Tibial artery (tissue), 4 donors: ENCODE data around the gene HIC2.
A peak's percentile ranks its signal among the peaks of the same experiment; 100 is the strongest.

Source experiments
- DNase-seq, 2 donors: peaks; one replicate each; pipeline ENCODE4 v3.0.0-alpha.2; 2019
- H3K27ac ChIP-seq, 2 donors: fragments of 200-600 bp; sonication (generic) in 1 of 2; 1 replicate in 1 of 2; 2 replicates in 1 of 2; pipeline ENCODE4 v1.5.1; 2018 to 2019; ENCODE audit warnings: mild to moderate bottlenecking in 1 of 2
- H3K27me3 ChIP-seq, 2 donors: fragments of 200-600 bp; sonication (generic) in 1 of 2; one replicate each; pipeline versions ENCODE4 v1.5.1 to v1.6.0; 2016 to 2019
- H3K36me3 ChIP-seq, 3 donors: fragments of 200-600 bp; sonication (generic) in 2 of 3; one replicate each; pipeline ENCODE4 v1.5.1; 2016 to 2019; ENCODE audit warnings: mild to moderate bottlenecking in 2 of 3
- H3K4me1 ChIP-seq, 4 donors: fragments of 200-600 bp; sonication (generic) in 2 of 4; 1 replicate in 3 of 4; 2 replicates in 1 of 4; pipeline ENCODE4 v1.5.1; 2016 to 2019
- H3K4me3 ChIP-seq, 2 donors: fragments of 200-600 bp; sonication (generic) in 1 of 2; 1 replicate in 1 of 2; 2 replicates in 1 of 2; pipeline ENCODE4 v1.5.1; 2018 to 2019; ENCODE audit warnings: mild to moderate bottlenecking in 2 of 2
- H3K9me3 ChIP-seq, 3 donors: fragments of 200-600 bp; sonication (generic) in 1 of 3; one replicate each; pipeline ENCODE4 v1.5.1; 2016 to 2019
- CTCF ChIP-seq, 2 experiments: fragments of 200-600 bp in 1 of 2; fragments of 450-650 bp in 1 of 2; IDR thresholded peaks; one replicate each; pipeline ENCODE4 v1.5.1; 2017 to 2019; ENCODE audit warnings: antibody characterized with exemption in 2 of 2, mild to moderate bottlenecking in 1 of 2, moderate library complexity in 1 of 2
- intact Hi-C: fragments of 100-400 bp; cut with DNase I; formaldehyde crosslinking; loops from one replicate; pipeline ENCODE4 v1.15.0; 2023; ENCODE audit warnings: low total_unique reads

The HIC2 gene

GRCh38 chr22:21446827-21447690, 29.9 kb downstream of the HIC2 start:
- H3K4me3 ChIP-seq = no peak overlapping the region
- H3K36me3 ChIP-seq = peaks cover 0 to 61% (median 26%) of the 10 kb centered on the region in 3 donors
- no peaks in the 10 kb centered on the region for H3K27me3 ChIP-seq
- H3K4me1 ChIP-seq = no peaks in the 10 kb centered on the region
- no peaks in the 10 kb centered on the region for H3K9me3 ChIP-seq
- H3K27ac ChIP-seq = no peak overlapping the region
- DNase-seq = peak in 1 of 2 donors; percentile 32
- TF ChIP-seq CTCF (IDR thresholded peaks at IDR 0.05) = no peak
- intact Hi-C loops = no loop called here

DNA sequence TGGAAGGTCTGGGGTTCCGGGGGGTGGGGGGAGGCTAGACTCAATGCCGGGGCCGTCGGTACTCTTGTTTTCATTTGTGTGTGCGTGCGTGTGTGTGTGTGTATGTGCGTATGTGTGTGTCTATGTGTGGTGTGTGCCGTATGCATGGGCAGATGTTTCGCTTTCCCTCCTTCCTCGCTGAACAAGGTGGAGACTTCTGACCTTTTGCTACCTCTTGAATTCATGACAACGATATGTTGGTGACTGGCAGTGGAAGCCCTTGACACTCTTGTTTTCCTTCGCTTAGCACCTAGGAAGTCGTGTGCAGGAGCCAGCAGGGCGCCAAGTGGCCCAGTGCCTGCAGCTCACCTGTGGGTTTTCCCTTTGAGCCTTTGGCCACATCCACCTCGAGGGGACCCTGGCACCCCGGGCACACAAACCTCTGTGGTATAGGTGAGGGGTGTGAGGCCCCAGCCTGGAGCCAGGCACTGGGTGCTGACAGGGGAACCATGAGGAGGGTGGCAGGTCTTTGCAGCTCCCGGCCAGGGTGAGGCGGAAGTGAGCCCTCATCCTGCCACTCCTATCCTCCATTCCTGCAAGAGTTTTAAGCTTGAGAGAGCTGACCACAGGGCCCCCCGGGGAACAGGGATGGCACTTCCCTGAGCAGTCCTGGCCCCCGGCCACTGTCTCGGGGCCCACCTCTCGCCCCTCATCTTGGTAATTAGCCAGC, 30.7 kb downstream of the HIC2 start:
- H3K9me3 ChIP-seq = no peaks in the 10 kb centered on the region
- H3K36me3 ChIP-seq = peaks cover 0 to 60% (median 26%) of the 10 kb centered on the region in 3 donors
- no peaks in the 10 kb centered on the region for H3K27me3 ChIP-seq
- peak in 1 of 2 donors; percentile 61 for DNase-seq
- intact Hi-C loops = no loop called here
- H3K4me3 ChIP-seq = no peak overlapping the region
- H3K27ac ChIP-seq = no peak overlapping the region
- H3K4me1 ChIP-seq = no peaks in the 10 kb centered on the region
- no peak for TF ChIP-seq CTCF (IDR thresholded peaks at IDR 0.05)

DNA sequence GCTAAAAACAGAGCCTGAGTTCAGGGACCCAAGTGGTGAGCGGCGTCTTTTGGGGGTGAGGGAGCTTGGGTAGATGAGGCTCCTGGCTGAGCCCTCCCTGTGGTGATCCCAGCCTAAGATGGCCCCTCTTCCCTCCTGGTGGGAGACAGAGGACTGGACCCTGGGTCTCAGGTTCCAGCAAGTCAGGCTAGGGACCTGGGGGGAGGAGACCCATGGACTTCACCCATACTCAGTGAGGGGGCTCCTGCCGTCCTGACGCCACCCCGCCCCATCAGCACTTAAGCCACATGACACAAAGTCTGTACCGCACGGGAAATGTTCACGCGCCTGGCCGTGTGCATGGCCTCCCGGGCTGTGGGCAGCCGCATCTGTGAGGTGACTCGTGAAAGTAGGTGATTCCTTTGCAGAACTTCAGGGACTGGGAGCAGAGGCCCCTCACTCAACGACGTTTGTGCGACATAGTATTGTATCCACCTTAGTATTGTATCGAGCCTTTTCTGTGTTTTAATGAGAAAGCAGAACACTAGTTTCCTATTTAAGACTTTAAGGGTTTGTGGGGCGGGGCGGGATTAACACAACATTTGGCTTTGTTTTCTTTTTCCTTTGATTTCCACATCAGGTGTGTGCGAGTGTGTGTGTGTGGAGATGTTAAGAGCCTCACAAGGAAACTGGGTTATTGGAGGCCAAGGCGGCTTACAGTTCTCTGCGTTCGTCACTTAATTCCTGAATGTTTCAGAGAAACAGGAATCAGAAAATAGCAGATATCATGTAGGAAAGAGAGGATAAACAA, 31.7 kb downstream of the HIC2 start:
- Histone ChIP-seq H3K9me3 (no peaks in the 10 kb centered on the region), H3K27ac (no peak overlapping the region), H3K4me1 (no peaks in the 10 kb centered on the region), H3K27me3 (no peaks in the 10 kb centered on the region), H3K4me3 (no peak overlapping the region), H3K36me3 (peaks cover 0 to 50% (median 26%) of the 10 kb centered on the region in 3 donors)
- intact Hi-C loops = no loop called here
- TF ChIP-seq CTCF (IDR thresholded peaks at IDR 0.05) = no peak
- peak in 1 of 2 donors; percentile 25 for DNase-seq

- Histone ChIP-seq H3K4me1 (no peaks in the 10 kb centered on the region), H3K9me3 (no peaks in the 10 kb centered on the region), H3K36me3 (peaks cover 0 to 41% (median 23%) of the 10 kb centered on the region in 3 donors), H3K4me3 (no peak overlapping the region), H3K27ac (no peak overlapping the region), H3K27me3 (no peaks in the 10 kb centered on the region)
- peak; percentile 7 to 55 for DNase-seq
- intact Hi-C loops = no loop called here
- no peak for TF ChIP-seq CTCF (IDR thresholded peaks at IDR 0.05)
These were observed 32.6 kb downstream of the HIC2 start for GRCh38 chr22:21449531-21450319.

- no peak overlapping the region for H3K4me3 ChIP-seq
- no peak for TF ChIP-seq CTCF (IDR thresholded peaks at IDR 0.05)
- H3K4me1 ChIP-seq = no peaks in the 10 kb centered on the region
- peaks cover 0 to 35% (median 17%) of the 10 kb centered on the region in 3 donors for H3K36me3 ChIP-seq
- H3K9me3 ChIP-seq = no peaks in the 10 kb centered on the region
- peak in 1 of 2 donors; percentile 42 for DNase-seq
- no peaks in the 10 kb centered on the region for H3K27me3 ChIP-seq
- intact Hi-C loops = no loop called here
- no peak overlapping the region for H3K27ac ChIP-seq
These were observed 33.2 kb downstream of the HIC2 start for GRCh38 chr22:21450320-21450831.
